Subcutaneous adipose tissue (tissue), 4 donors: ENCODE results near the gene DTX3. TPM values are rescaled to one million over a fixed set of nuclear protein-coding genes. Genes with fewer than 3 reads are reported as not detected.

Experiments
- CTCF ChIP-seq: fragments of 450-650 bp; IDR thresholded peaks from one replicate; pipeline ENCODE4 v1.5.1; 2016; ENCODE audit warnings: low read depth, mild to moderate bottlenecking, control low read depth, antibody characterized with exemption, moderate library complexity
- total RNA-seq, 4 donors: library from RNA; depleted of rRNA; stranded (reverse); fragments of >200 nt; gene quantifications; one replicate each; pipeline ENCODE4 v1.1.0, GENCODE V29; 2016

Gene DTX3
- total RNA-seq, 4 donors from 2014 or later: 1.8 to 4.8 (median 4.0) TPM

GRCh38 chr12:57620245-57620935 is 15.8 kb downstream of the DTX3 start:
- TF ChIP-seq CTCF: no peak

DNA sequence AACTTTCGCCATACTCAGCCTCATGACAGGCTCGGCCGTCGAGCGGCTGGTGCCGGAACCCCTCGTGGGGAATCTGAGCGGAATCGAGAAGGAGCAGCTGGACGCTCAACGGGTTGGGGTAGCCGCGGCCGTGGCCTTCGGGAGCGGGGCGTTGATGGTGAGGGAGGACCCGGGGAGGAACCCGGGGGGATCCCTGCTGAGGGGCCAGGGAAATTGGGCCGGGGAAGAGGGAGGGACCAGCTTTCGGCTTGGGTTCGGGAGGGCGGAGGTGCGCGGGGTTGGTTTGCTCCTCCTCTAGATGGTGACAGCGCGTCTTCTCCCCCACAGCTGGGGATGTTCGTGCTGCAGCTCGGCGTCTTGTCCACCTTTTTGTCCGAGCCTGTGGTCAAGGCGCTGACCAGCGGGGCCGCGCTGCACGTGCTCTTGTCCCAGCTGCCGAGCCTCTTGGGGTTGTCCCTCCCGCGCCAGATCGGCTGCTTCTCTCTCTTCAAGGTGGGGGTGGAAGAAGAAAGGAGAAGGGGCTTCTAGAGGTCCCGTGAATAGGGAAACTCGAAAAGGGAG is 16.4 kb downstream of the DTX3 start:
- no peak for TF ChIP-seq CTCF

- TF ChIP-seq CTCF: no peak
Measured at GRCh38 chr12:57621497-57622292, 17.1 kb downstream of the DTX3 start.

GRCh38 chr12:57622293-57623245 is 17.9 kb downstream of the DTX3 start:
- TF ChIP-seq CTCF: no peak

GRCh38 chr12:57623385-57623784 is 18.8 kb downstream of the DTX3 start:
- no peak for TF ChIP-seq CTCF

DNA sequence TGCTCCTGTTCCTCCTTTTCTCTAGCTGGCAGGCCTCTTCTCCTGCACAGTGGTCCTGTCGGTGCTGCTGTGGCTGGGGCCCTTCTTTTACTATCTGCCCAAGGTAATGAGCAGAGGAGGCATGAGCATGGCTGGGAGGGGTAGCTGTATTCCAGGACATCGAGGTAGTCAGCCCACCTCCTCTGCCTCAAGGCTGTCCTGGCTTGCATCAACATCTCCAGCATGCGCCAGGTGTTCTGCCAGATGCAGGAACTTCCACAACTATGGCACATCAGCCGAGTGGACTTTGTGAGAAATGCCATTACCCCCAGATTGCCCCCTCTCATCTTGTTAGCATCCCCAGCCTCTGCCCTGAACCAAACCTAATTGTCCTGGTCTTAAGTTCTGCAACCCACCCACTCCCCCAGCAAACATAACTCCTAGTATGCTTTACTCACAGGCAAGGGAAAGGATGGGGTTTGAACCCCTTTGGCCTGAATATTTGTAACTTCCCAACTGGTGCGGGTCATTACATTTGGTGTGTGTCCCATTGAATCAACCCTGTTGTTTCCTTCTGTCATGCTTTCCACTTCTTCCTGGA is 19.3 kb downstream of the DTX3 start:
- TF ChIP-seq CTCF: no peak
